Brain microvascular endothelial cell (primary cell): ENCODE measurements around the gene NT5C1A.

Source experiments
- DNase-seq: peaks from one replicate; pipeline ENCODE4 v3.0.0-alpha.2; 2020
- H3K27ac ChIP-seq: fragments of 250-450 bp; sonication (Bioruptor Pico); 2 replicates; pipeline ENCODE4 v1.5.1; 2020; ENCODE audit warnings: mild to moderate bottlenecking, moderate library complexity
- H3K27me3 ChIP-seq: fragments of 250-450 bp; sonication (Bioruptor Pico); replicated peaks from 2 replicates; pipeline ENCODE4 v1.5.1; 2020; ENCODE audit warnings: mild to moderate bottlenecking
- H3K36me3 ChIP-seq: fragments of 250-450 bp; sonication (Bioruptor Pico); replicated peaks from 2 replicates; pipeline ENCODE4 v1.5.1; 2020; ENCODE audit warnings: mild to moderate bottlenecking
- H3K4me3 ChIP-seq: 2 replicates; pipeline ENCODE4 v1.5.1; 2011; ENCODE audit warnings: low read depth, mild to moderate bottlenecking, control low read depth, low read length, moderate library complexity
- CTCF ChIP-seq: IDR thresholded peaks from 2 replicates; pipeline ENCODE4 v1.5.1; 2011; ENCODE audit warnings: low read depth, mild to moderate bottlenecking, moderate library complexity, low read length, control low read depth, inconsistent platforms; ENCODE audit errors: missing control alignments
- in situ Hi-C: cut with HindIII; loops from 2 replicates; pipeline ENCODE4 v1.10.0; 2017; ENCODE audit warnings: low sequenced_read_pairs, low pct_ligation_motif_present

The NT5C1A gene

GRCh38 chr1:39620659-39621165 lies 51.2 kb downstream of the NT5C1A start:
- no peak overlapping the region for H3K4me3 ChIP-seq
- no peaks in the 10 kb centered on the region for H3K27me3 ChIP-seq
- in situ Hi-C loops = no loop called here
- no peak overlapping the region for H3K27ac ChIP-seq
- DNase-seq = no peak
- TF ChIP-seq CTCF = no peak
- H3K36me3 ChIP-seq = no peaks in the 10 kb centered on the region

GRCh38 chr1:39617488-39618049 lies 54.3 kb downstream of the NT5C1A start:
- no peak overlapping the region for H3K4me3 ChIP-seq
- no peaks in the 10 kb centered on the region for H3K36me3 ChIP-seq
- no peak for DNase-seq
- in situ Hi-C loops = no loop called here
- H3K27ac ChIP-seq = no peak overlapping the region
- H3K27me3 ChIP-seq = no peaks in the 10 kb centered on the region
- no peak for TF ChIP-seq CTCF

- H3K27ac ChIP-seq = no peak overlapping the region
- H3K27me3 ChIP-seq = no peaks in the 10 kb centered on the region
- no peak overlapping the region for H3K4me3 ChIP-seq
- TF ChIP-seq CTCF = no peak
- in situ Hi-C loops = no loop called here
- no peaks in the 10 kb centered on the region for H3K36me3 ChIP-seq
- DNase-seq = no peak
Observed at GRCh38 chr1:39615086-39615673, 56.7 kb downstream of the NT5C1A start.

- Histone ChIP-seq H3K27me3 (no peaks in the 10 kb centered on the region), H3K36me3 (no peaks in the 10 kb centered on the region), H3K4me3 (no peak overlapping the region), H3K27ac (no peak overlapping the region)
- no peak for TF ChIP-seq CTCF
- in situ Hi-C loops = no loop called here
- DNase-seq = no peak
Observed at GRCh38 chr1:39614488-39614887, 57.4 kb downstream of the NT5C1A start.

- TF ChIP-seq CTCF = no peak
- Histone ChIP-seq H3K27me3 (no peaks in the 10 kb centered on the region), H3K4me3 (no peak overlapping the region), H3K27ac (no peak overlapping the region), H3K36me3 (no peaks in the 10 kb centered on the region)
- no peak for DNase-seq
- in situ Hi-C loops = no loop called here
Observed at GRCh38 chr1:39613250-39613649, 58.7 kb downstream of the NT5C1A start.
